ENCODE measurements around the gene TRIM38. TPM values are rescaled to one million over a fixed set of nuclear protein-coding genes. Genes with fewer than 3 reads are reported as not detected.

Gene TRIM38
- total and polyA plus RNA-seq, 2 of the 13 experiments (the other 11 are each of a cell fraction or from before 2014, with no cell fraction given), result 2.5 to 3.1 TPM

GRCh38 chr6:25930532-25931410 lies 31.8 kb upstream of the TRIM38 start, which contains the start of gene SLC17A2 (continued):
- no peak for TF ChIP-seq ZXDC (CRISPR knock-in tag; IDR thresholded peaks at IDR 0.05)
- no peak for TF ChIP-seq NKX3-1 (CRISPR knock-in tag; IDR thresholded peaks at IDR 0.05)
- TF ChIP-seq MTA3 (CRISPR knock-in tag; IDR thresholded peaks at IDR 0.05), result no peak
- no peak for TF ChIP-seq ARHGAP35 (CRISPR knock-in tag; IDR thresholded peaks at IDR 0.05; ENCODE audit: borderline replicate concordance)
- no peak for TF ChIP-seq NFKB2 (CRISPR knock-in tag; IDR thresholded peaks at IDR 0.05; ENCODE audit: borderline replicate concordance)
- no peak for TF ChIP-seq ATF6 (CRISPR knock-in tag; conservative IDR thresholded peaks at IDR 0.05)
- no peak for TF ChIP-seq ZFP90 (CRISPR knock-in tag; IDR thresholded peaks at IDR 0.05; ENCODE audit: borderline replicate concordance)
- TF ChIP-seq MTA1 (CRISPR knock-in tag; IDR thresholded peaks at IDR 0.05; ENCODE audit: borderline replicate concordance), result no peak
- TF ChIP-seq HNF1B (CRISPR knock-in tag; IDR thresholded peaks at IDR 0.05), result peak; percentile 97
- TF ChIP-seq GTF2F1 (IDR thresholded peaks at IDR 0.05; ENCODE audit: low read length), result no peak
- TF ChIP-seq IRF1 (CRISPR knock-in tag; IDR thresholded peaks at IDR 0.05; ENCODE audit: low read depth), result no peak
- no peak for TF ChIP-seq MTF1 (CRISPR knock-in tag; IDR thresholded peaks at IDR 0.05)
- TF ChIP-seq ZNF784 (CRISPR knock-in tag; IDR thresholded peaks at IDR 0.05; ENCODE audit: borderline replicate concordance), result no peak; the same call in 1 of the 2 replicates
- TF ChIP-seq CEBPZ (IDR thresholded peaks at IDR 0.05; ENCODE audit: low read length), result no peak
- TF ChIP-seq BRCA1 (CRISPR knock-in tag; IDR thresholded peaks at IDR 0.05), result no peak
